Ascending aorta (tissue), 2 donors: Measurements from ENCODE around the gene SGCG. TPM values are rescaled to one million over a fixed set of nuclear protein-coding genes. Genes with fewer than 3 reads are reported as not detected.
A peak's percentile ranks its signal among the peaks of the same experiment; 100 is the strongest.

ENCODE experiments used
- DNase-seq, 2 donors: peaks; one replicate each; pipeline ENCODE4 v3.0.0-alpha.2; 2019; ENCODE audit warnings: low spot score in 2 of 2
- H3K27ac ChIP-seq, 2 donors: fragments of 200-600 bp; sonication (generic); one replicate each; pipeline ENCODE4 v1.5.1; 2016 to 2017; ENCODE audit warnings: mild to moderate bottlenecking in 1 of 2
- H3K27me3 ChIP-seq: fragments of 200-600 bp; sonication (generic); one replicate; pipeline ENCODE4 v1.5.1; 2017
- H3K36me3 ChIP-seq, 2 donors: fragments of 200-600 bp; sonication (generic); one replicate each; pipeline ENCODE4 v1.5.1; 2016
- H3K4me1 ChIP-seq, 2 donors: fragments of 200-600 bp; sonication (generic); one replicate each; pipeline ENCODE4 v1.5.1; 2016 to 2017; ENCODE audit warnings: mild to moderate bottlenecking in 1 of 2
- H3K4me3 ChIP-seq, 2 donors: fragments of 200-600 bp; sonication (generic); one replicate each; pipeline ENCODE4 v1.5.1; 2016 to 2017; ENCODE audit warnings: mild to moderate bottlenecking in 1 of 2
- H3K9me3 ChIP-seq, 2 donors: fragments of 200-600 bp; sonication (generic); one replicate each; pipeline ENCODE4 v1.5.1; 2016
- intact Hi-C: fragments of 100-400 bp; cut with DNase I; formaldehyde crosslinking; loops from one replicate; pipeline ENCODE4 v1.15.1; 2023
- total RNA-seq: library from RNA; depleted of rRNA; stranded (reverse); fragments of >200 nt; gene quantifications from one replicate; pipeline ENCODE4 v1.1.0, GENCODE V29; 2016
- TF ChIP-seq, protein P1 (sequence below), 3 experiments: fragments of 200-600 bp in 2 of 3; fragments of 450-650 bp in 1 of 3; sonication (generic) in 2 of 3; IDR thresholded peaks; one replicate each; pipeline ENCODE4 v1.5.1; 2016 to 2019; ENCODE audit warnings: antibody characterized with exemption in 3 of 3, mild to moderate bottlenecking in 1 of 3, moderate library complexity in 1 of 3

SGCG gene
- total RNA-seq, 1 donor from 2014 or later = not detected

DNA sequence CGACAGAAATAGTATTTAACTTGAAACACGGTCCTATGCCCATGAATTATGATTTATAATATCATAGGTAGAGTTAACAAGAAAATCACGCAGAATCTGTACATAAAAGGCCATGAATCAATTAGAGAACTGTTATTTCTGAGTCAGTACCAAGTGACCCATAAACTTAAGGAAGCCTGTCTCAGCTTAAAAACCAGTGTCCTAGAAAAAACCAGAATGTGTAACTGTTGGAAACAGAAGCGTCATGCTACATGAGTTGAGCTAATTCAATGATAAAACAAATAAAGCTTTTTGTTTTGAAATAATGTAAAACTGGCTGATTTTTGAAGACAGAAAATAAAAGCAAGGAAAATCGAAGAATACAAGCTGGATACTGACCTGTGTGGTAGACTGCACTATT lies 34.8 kb upstream of the SGCG start:
- no peaks in the 10 kb centered on the region for H3K36me3 ChIP-seq
- H3K4me1 ChIP-seq = no peaks in the 10 kb centered on the region
- no peak overlapping the region for H3K27ac ChIP-seq
- DNase-seq = no peak
- H3K4me3 ChIP-seq = no peak overlapping the region
- intact Hi-C loops = no loop called here
- TF ChIP-seq, protein P1, sequence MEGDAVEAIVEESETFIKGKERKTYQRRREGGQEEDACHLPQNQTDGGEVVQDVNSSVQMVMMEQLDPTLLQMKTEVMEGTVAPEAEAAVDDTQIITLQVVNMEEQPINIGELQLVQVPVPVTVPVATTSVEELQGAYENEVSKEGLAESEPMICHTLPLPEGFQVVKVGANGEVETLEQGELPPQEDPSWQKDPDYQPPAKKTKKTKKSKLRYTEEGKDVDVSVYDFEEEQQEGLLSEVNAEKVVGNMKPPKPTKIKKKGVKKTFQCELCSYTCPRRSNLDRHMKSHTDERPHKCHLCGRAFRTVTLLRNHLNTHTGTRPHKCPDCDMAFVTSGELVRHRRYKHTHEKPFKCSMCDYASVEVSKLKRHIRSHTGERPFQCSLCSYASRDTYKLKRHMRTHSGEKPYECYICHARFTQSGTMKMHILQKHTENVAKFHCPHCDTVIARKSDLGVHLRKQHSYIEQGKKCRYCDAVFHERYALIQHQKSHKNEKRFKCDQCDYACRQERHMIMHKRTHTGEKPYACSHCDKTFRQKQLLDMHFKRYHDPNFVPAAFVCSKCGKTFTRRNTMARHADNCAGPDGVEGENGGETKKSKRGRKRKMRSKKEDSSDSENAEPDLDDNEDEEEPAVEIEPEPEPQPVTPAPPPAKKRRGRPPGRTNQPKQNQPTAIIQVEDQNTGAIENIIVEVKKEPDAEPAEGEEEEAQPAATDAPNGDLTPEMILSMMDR (IDR thresholded peaks at IDR 0.05) = no peak
- no peaks in the 10 kb centered on the region for H3K27me3 ChIP-seq
- no peaks in the 10 kb centered on the region for H3K9me3 ChIP-seq

DNA sequence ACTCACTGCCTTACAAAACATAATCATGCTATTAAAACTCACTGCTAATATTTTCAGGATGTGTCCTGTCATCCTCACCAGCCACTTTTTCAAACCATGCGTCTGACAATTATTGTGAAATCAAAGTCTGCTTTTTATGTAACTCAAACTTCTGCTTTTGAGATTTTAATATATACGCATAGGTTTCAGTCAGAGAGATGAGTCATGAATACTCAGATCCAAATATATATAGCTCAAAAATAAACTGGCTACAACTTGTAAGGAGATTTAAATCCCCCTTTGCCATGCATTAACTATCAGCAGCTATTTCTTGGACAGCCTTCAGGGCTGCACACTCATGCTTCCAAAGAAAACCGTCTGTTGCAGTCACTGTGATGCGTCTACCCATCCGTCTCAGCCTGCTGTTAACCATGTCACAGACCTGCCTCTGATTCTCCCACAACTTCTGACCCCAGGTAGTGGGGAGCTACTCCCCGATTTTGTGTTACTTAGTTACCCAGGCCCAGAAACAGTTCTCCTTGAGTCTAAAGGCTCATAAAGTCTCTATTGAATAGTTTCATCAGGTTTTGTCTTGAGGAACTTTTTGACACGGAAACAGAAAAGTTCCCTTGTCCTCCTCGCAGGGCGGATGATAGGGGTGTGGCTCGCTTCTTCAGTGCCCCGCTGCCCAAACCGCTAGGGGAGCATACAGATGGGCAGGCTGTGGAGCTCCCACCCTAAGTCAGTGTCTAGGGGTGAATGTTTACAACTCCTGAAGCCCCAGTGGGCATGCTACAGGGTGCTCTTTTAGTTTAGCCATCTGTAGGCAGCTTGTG lies 33.8 kb upstream of the SGCG start:
- H3K4me3 ChIP-seq = no peak overlapping the region
- TF ChIP-seq, protein P1 (IDR thresholded peaks at IDR 0.05) = no peak

GRCh38 chr13:23147827-23148226 lies 33.0 kb upstream of the SGCG start:
- intact Hi-C loops = no loop called here
- TF ChIP-seq, protein P1 (IDR thresholded peaks at IDR 0.05) = no peak
- no peak for DNase-seq
- H3K27ac ChIP-seq = no peak overlapping the region
- no peaks in the 10 kb centered on the region for H3K27me3 ChIP-seq
- H3K9me3 ChIP-seq = peaks cover 0 to 4% of the 10 kb centered on the region in 2 donors
- H3K4me1 ChIP-seq = no peaks in the 10 kb centered on the region
- H3K36me3 ChIP-seq = no peaks in the 10 kb centered on the region
- no peak overlapping the region for H3K4me3 ChIP-seq

More for the DNA sequence above, 33.8 kb upstream of the SGCG start:
- Histone ChIP-seq H3K27me3 (no peaks in the 10 kb centered on the region), H3K4me1 (no peaks in the 10 kb centered on the region), H3K27ac (no peak overlapping the region), H3K36me3 (no peaks in the 10 kb centered on the region), H3K9me3 (no peaks in the 10 kb centered on the region)
- DNase-seq = no peak
- intact Hi-C loops = no loop called here

- Histone ChIP-seq H3K27me3 (no peaks in the 10 kb centered on the region), H3K9me3 (peaks cover 0 to 7% of the 10 kb centered on the region in 2 donors), H3K36me3 (no peaks in the 10 kb centered on the region), H3K4me3 (no peak overlapping the region), H3K27ac (no peak overlapping the region), H3K4me1 (no peaks in the 10 kb centered on the region)
- DNase-seq = no peak
- intact Hi-C loops = no loop called here
- TF ChIP-seq, protein P1 (IDR thresholded peaks at IDR 0.05) = no peak
These were observed 23.0 kb upstream of the SGCG start for GRCh38 chr13:23157781-23158180.

- TF ChIP-seq, protein P1 (IDR thresholded peaks at IDR 0.05) = peak in 2 of 3 experiments; percentile 45 to 49
- no peaks in the 10 kb centered on the region for H3K27me3 ChIP-seq
- H3K4me3 ChIP-seq = peak overlapping the region; percentile 46 to 60
- intact Hi-C loops = no loop called here
- peak in 1 of 2 donors; percentile 74 for DNase-seq
- H3K27ac ChIP-seq = no peak overlapping the region
- no peaks in the 10 kb centered on the region for H3K9me3 ChIP-seq
- no peaks in the 10 kb centered on the region for H3K36me3 ChIP-seq
- no peaks in the 10 kb centered on the region for H3K4me1 ChIP-seq
These were observed 21.5 kb upstream of the SGCG start for GRCh38 chr13:23159205-23159759.
